ENCODE measurements around the gene NPB. TPM values are rescaled to one million over a fixed set of nuclear protein-coding genes. Genes with fewer than 3 reads are reported as not detected.

Gene NPB
- polyA plus RNA-seq, 3 donors = 0.08 to 0.16 TPM; not detected in 1

GRCh38 chr17:81934098-81934757, 32.2 kb downstream of the NPB start:
- Histone ChIP-seq H3K9ac (ENCODE audit: insufficient read depth, low read length, poor library complexity, severe bottlenecking) (no peak overlapping the region), H3K9me3 (replicated peaks in 1 of 2; ENCODE audit: control insufficient read depth in 1 of 2, insufficient read depth in 1 of 2, low read length in 2 of 2) (no peaks in the 10 kb centered on the region)

More at GRCh38 chr17:81934098-81934757, 32.2 kb downstream of the NPB start:
- peaks cover 45 to 68% (median 47%) of the 10 kb centered on the region in 3 donors for H3K27me3 Mint-ChIP-seq (ENCODE audit: low read depth in 3 of 3)
- H3K27me3 ChIP-seq (ENCODE audit: control insufficient read depth in 2 of 2, insufficient read depth in 2 of 2, low read length in 2 of 2) = peaks cover 0 to 46% of the 10 kb centered on the region in 2 donors
- H3K36me3 Mint-ChIP-seq = no peaks in the 10 kb centered on the region
- no peaks in the 10 kb centered on the region for H3K36me3 ChIP-seq (replicated peaks in 1 of 2; ENCODE audit: control insufficient read depth in 1 of 2, insufficient read depth in 2 of 2, low read length in 2 of 2)
- intact Hi-C loops (cut with micrococcal nuclease) = no loop called here
- no peak overlapping the region for H3K4me2 ChIP-seq (replicated peaks; ENCODE audit: extremely low read depth, low read length, poor library complexity, severe bottlenecking)
- 87% methylated on average over 18 of the region's 23 CpGs for WGBS (ENCODE audit: insufficient coverage)
- H3K4me1 Mint-ChIP-seq = peaks cover 20% of the 10 kb centered on the region
- H3K27ac ChIP-seq (ENCODE audit: low read depth in 1 of 2, low read length in 2 of 2) = no peak overlapping the region
- no peak overlapping the region for H3K27ac Mint-ChIP-seq
- TF ChIP-seq CTCF (IDR thresholded peaks at IDR 0.05) = no peak
- peaks cover 0 to 5% (median 0%) of the 10 kb centered on the region in 7 donors for H3K9me3 Mint-ChIP-seq
- no peak overlapping the region for H2AFZ ChIP-seq (ENCODE audit: insufficient read depth, low read depth, low read length, poor library complexity, severe bottlenecking)
- no peaks in the 10 kb centered on the region for H3K79me2 ChIP-seq (ENCODE audit: insufficient read depth, low read length)
- H3K4me3 ChIP-seq (replicated peaks in 1 of 3; ENCODE audit: low read depth in 2 of 3, low read length in 3 of 3) = no peak overlapping the region
- H3K4me3 Mint-ChIP-seq = peak overlapping the region in 1 of 2 donors; percentile 34
- H4K20me1 ChIP-seq (ENCODE audit: insufficient read depth, low read length) = no peaks in the 10 kb centered on the region
- H3K4me1 ChIP-seq (ENCODE audit: control insufficient read depth in 1 of 2, insufficient read depth in 2 of 2, low read length in 2 of 2) = peaks cover 10 to 16% of the 10 kb centered on the region in 2 donors
- DNase-seq = no peak

Measured in CD14-positive monocyte (primary cell).